ENCODE data around the gene RHBDL3.

DNA sequence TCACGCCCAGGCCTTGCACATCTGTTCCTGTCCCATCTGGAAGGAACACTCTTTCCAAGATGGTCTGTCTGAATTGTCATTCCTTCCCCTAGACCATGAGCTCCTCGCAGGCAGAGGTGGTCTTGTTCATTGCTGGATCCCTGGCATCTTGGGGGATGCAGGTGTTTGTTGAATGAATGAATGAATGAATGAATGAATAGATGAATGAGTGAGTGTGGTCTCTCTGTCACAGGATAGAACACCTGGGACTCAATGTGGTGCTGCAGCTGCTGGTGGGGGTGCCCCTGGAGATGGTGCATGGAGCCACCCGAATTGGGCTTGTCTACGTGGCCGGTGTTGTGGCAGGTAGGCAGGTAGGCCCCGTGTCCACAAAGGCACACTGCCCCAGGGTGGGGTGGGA lies 32.2 kb downstream of the RHBDL3 start:
- TF ChIP-seq, protein P1, sequence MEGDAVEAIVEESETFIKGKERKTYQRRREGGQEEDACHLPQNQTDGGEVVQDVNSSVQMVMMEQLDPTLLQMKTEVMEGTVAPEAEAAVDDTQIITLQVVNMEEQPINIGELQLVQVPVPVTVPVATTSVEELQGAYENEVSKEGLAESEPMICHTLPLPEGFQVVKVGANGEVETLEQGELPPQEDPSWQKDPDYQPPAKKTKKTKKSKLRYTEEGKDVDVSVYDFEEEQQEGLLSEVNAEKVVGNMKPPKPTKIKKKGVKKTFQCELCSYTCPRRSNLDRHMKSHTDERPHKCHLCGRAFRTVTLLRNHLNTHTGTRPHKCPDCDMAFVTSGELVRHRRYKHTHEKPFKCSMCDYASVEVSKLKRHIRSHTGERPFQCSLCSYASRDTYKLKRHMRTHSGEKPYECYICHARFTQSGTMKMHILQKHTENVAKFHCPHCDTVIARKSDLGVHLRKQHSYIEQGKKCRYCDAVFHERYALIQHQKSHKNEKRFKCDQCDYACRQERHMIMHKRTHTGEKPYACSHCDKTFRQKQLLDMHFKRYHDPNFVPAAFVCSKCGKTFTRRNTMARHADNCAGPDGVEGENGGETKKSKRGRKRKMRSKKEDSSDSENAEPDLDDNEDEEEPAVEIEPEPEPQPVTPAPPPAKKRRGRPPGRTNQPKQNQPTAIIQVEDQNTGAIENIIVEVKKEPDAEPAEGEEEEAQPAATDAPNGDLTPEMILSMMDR (IDR thresholded peaks at IDR 0.05; ENCODE audit: control extremely low read depth in 1 of 3, insufficient read depth in 1 of 3, low read depth in 1 of 3, low read length in 3 of 3): no peak
- TF ChIP-seq BRCA1 (IDR thresholded peaks at IDR 0.05; ENCODE audit: low read depth, low read length) (no peak), CEBPB (IDR thresholded peaks at IDR 0.05; ENCODE audit: low read depth, low read length) (no peak), TAF1 (IDR thresholded peaks at IDR 0.05; ENCODE audit: low read depth, low read length) (no peak), CREB1 (IDR thresholded peaks at IDR 0.05) (no peak), TAF7 (optimal IDR thresholded peaks at IDR 0.05; ENCODE audit: borderline replicate concordance, low read depth, low read length) (no peak), EZH2 (IDR thresholded peaks at IDR 0.05; ENCODE audit: low read depth, low read length, severe bottlenecking) (no peak), ATF2 (IDR thresholded peaks at IDR 0.05; ENCODE audit: low read length) (no peak), EP300 (IDR thresholded peaks at IDR 0.05; ENCODE audit: borderline replicate concordance in 1 of 2, low read depth in 2 of 2, low read length in 2 of 2) (no peak), MAFK (IDR thresholded peaks at IDR 0.05; ENCODE audit: low read depth, low read length) (no peak)
